Stimulated activated CD8-positive, alpha-beta memory T cell treated with anti-CD3 and anti-CD28 coated beads, Interleukin-2, amount 100 ng/mL, for 48 hours (primary cell): ENCODE measurements around the gene ENOX1.

Experiments used
- DNase-seq, 2 donors: peaks; one replicate each; pipeline ENCODE4 v3.0.0-alpha.2; 2020; ENCODE audit warnings: low read depth in 2 of 2

ENOX1 gene

DNA sequence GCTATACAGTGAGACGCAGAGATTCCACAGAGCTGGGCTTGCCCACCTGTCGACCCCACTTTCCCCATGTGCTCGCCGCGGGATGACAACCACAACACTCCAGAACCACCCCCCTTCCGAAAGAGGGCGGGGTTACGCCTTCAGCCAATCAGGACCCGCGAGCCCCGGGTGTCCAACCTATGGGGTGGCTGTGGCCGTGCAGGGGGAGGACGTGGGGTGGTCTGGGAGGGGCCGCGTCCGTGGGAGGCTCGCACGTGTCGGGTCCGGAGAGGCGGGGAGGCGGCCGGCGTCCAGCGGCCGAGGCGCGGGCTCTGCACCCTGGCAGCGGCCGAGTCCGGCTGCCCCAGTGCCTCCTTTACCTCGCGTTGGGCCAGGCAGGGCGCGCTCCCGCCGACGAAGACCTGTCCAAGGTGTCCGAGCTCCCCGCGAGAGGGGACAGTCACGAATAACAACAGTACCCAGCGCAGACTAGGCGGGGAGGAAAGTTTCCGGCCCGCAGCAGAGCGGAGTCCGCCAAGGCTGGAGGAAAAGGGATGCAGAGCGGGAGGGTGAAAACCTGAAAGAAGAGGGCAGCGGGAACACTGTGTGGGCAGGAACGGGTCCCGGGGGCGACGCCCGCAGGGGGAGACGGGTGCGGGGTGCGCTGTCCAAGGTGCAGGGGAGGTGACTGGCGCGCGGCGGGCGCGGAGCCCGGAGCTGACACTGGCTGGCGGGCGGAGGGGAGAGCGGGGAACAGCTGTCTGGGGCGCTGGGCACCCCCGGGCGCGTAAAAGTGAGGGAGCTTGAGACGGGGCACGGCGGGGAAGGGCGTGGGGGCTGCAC lies 911 bp downstream of the ENOX1 start:
- peak in 1 of 2 donors; percentile 11 for DNase-seq

DNA sequence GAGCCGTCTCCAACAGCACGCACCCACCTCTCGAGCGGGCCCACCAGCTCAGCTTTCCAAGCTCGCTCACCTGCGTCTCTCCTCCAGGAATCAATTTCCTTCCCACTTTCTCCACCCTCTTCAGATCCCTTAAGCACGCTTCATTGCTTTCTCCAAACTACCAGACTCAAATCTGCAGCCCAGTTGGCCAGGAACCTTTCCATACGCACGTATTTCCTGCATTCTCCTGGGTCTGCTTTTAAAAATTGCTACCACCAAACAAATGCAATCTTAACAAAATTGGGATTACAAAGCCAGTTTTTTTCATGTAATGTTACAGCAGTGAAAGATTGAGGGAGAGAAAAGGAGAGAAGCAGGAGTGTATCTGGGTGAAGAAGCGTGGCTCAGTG lies 1.5 kb downstream of the ENOX1 start:
- no peak for DNase-seq

DNA sequence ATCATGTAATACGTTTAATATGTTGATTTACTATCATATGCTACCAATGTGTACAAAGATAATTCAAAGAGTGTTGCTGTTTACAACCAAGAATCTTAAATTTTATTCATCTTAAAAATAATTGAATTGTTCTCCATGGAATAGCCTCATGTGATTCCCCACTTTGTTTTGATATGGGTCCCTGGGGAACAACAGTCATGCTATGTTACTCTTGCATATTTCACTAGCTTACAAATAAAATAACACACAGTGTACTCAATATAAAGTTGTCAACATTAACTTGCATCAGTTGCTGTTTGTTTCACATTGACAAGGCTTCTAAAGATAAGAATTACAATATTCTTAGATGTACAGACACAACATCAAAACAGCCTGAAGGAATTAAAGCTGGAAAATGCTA lies 2.3 kb downstream of the ENOX1 start:
- no peak for DNase-seq

DNA sequence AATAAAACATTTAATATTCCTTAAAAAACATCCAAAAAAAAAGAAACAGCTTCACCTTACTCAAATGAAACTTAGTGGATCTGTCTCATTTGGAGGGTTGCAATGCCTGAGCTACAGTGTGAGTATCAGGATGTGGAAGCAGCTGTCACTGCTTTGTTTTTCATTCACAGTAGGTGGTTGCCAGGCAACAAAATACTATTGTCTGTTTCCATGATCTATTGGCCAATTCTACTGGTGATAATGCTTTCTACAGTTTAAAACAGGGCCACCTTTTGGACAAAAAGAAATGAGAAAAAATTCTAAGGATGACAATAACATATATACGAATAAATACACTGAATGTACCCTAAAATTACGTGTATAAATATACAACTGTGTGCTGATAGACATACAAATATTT lies 3.0 kb downstream of the ENOX1 start:
- no peak for DNase-seq

DNA sequence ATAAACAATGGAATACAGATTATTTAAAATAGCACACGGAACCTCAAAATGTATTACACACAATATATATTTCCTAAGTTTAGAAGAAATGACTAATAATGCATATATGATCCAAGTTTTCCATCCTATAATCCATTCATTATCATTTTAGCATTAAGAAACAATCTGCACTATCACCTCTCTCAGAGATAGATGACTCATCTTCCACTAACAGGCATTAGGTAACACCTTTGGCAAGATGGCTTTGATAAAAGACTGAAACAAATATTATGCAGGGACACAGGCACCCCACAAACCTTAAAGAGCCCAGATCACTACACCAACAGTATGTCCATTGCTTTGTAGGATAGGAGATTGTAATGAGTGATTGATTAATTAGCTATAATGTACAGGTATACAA lies 4.1 kb downstream of the ENOX1 start:
- no peak for DNase-seq

DNA sequence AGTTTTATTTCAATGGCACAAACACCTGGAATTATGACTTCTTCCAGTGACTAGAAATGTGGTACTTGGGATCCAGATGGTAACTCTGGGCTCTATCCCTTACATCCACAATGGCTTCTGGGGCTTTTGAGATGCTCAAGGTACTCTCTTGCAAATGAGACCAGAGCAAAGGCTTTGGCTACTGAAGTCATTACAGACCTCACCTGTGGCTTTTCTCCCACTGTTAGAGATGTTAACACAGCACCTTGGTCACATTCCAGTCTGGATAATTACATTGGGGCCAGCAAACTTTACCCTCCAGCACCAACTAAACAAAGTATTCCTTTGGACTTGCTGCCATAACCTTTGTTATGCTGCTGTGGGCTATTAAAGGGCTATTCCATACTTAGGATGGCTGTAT lies 6.1 kb downstream of the ENOX1 start:
- no peak for DNase-seq

DNA sequence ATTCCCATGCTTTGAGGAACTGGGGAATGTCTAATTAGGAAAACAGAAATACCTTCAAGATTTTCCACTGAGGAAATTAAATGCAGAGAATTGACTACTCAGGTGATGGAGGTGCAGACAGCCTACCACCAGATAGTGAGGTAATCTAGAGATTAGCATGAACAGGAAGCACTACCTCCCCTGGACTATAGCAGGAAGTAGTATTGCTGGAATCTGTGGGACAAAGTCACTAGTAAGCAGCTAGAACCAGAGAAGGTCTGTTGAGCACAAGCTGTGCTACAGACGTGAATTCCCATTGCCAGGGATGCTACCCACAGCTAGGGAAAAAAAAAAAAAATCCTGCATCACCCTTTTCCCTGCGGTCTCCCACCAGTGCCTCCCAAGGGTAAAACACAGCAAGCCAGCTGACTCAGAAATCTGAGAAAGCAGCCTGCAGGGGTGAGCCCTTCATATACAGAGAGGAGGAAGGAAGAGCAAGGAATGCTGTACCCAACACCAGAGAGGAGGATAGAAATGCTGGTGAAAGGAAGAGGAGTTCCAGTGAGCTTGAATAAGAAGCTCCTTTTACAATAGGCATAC lies 10.2 kb downstream of the ENOX1 start:
- no peak for DNase-seq

DNA sequence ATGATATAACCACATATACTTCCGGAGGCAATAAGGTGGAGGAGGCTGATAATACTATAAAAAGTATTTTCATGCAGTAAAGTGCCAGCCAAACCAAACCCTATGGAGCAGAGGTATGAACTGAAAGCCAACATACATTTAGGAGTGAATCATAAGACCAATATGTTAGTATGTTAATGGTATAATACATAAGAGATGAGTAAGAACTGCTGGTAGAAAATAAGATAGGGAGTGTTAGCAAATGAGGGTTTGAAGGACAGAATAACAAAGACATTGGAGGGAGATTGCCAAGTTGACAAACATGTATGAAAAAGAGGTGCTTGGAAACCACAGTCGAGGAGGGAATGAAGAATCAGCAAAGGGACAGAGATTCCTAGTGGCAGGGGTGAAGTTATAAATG lies 10.8 kb downstream of the ENOX1 start:
- no peak for DNase-seq

DNA sequence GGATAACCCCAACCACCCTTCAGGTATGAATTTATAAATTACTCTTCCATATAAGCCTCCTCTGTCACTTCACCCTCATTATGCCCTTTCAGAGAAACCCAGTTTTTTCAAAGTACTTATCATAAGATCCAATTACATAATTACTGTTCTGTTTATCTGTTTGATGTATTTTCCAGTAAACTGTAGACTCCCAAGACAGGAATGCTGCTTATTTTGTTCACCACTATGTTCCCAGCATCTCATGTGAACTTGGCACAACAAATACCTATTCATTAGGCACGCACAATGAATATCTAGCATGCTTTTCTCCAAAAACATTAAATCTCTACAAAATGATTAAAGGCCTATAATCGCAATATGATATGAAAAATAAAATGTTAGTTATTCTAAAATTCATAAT lies 13.2 kb downstream of the ENOX1 start:
- no peak for DNase-seq

DNA sequence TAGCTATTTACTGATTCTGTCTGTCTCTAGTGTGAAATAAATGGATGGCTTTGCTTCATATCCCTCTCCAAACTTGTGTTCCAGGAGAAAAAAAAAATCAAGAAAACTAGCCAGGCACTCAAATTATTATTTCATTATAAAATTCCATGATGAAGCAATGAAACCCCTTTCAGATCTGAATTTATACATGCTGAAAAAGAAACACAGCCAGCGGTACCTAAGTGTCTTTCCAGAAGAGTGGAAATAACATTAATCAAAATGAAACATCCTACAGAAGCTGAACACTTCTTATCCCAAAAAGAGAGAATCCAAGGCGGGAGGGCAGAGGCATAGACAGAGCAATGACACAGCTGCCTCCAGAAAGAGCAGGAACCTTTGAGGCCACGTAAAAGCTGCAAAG lies 15.9 kb downstream of the ENOX1 start:
- no peak for DNase-seq

DNA sequence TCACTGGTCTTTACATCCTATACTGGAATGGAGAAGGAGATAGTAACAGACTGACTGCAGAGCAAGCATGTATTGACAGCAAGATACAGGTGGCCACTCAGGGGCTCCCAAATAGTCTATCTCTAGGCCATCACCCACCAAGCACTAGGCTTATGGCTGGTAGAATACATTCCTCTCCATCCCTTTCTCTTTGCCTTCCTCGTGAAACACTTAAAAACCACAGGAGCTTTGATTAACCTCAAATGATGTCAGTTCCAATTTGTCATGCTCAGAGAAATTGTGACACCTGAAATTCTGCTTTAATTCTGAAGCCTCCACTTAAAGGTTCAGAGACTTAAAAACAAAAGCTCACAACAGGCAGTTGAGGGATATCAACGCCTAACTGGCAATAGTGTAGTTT lies 17.2 kb downstream of the ENOX1 start:
- DNase-seq, result no peak

DNA sequence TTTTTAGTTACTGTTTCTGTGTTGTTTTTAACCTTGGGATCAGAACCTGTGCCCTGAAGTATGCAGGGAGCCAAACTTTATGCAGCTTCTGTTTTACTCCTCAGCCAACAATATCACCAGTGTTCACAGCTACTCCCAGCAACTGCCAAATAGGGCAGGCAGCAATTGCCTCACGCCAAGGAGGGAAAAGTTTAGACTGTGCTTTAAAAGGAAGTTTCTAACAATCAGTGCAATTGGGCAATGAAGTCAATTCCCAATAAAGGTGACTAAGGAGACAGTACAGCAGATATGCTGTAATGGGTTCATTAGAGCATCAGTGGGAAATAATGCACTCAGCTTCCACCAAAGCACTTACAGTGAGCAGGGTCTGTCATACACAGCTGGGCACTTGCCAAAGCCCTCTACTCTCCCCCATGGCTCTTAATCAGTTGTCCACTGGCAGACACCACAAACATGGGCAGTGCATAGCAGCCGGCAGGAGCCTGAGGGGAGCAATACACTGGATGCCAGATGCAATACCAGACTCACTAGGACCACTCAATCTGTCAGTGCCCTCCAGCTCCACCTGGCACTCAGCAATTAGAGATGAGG lies 19.3 kb downstream of the ENOX1 start:
- no peak for DNase-seq

DNA sequence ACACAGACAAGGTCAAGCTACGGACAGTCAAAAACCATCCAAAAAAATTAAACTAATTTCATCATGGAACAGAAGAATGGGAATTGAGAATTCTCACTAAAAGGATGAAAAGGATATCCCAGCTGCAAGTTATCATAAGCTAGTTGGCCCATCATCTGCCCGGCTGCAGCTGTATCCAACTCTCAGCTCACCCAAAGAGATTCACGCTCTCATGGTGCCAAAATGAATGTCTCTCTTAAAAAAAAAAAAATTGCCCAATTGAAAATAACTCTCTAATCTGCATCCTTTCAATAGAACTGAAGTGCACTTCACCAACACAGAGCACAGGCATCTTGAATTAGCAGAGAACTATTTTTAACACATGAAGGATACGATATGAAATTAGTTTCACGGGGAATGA lies 20.0 kb downstream of the ENOX1 start:
- DNase-seq, result no peak

DNA sequence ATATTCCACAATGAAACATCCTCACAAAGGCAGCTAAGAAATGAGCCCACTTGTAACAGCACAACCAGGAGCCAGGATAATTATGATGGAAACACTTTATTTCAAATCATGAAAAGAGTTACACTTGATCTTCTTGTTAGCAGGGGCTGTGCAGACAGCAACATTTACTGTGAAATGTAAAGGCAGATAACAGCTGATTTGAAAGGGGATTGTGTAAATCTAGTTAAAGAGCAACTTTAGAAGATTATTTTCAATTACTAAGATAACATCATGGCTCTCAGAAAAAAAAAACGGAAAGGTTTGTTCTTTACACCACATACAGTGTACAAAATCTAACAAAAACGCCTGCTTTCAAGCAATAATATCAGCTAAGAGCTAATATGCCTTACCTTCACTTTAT lies 22.4 kb downstream of the ENOX1 start:
- DNase-seq, result no peak

DNA sequence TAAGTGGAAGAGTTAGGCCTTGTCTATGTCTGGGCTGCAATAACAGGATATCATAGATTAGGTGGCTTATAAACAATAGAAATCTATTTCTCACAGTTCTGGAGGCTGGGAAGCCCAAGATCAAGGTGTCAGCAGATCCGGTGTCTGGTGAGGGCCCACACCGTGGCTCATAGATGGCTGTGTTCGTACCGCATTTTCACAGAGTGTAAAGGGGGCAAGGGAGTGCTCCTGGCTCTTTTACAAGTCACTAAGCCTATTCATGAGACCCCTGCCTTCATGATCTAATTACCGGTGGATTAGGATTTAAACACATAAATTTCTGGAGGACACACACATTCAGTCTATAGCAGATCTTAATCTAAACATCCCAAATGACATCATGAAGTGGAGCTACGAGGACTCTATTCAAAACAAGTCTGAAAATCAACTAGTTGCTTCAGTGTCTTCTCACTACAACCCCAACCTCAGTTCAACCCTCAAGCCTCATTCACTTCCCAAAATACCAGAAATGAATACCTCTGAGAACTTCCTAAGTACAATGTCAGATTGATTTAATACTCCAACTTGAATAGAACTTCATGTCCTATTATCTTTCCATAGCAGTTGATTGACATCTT lies 23.5 kb downstream of the ENOX1 start:
- no peak for DNase-seq

DNA sequence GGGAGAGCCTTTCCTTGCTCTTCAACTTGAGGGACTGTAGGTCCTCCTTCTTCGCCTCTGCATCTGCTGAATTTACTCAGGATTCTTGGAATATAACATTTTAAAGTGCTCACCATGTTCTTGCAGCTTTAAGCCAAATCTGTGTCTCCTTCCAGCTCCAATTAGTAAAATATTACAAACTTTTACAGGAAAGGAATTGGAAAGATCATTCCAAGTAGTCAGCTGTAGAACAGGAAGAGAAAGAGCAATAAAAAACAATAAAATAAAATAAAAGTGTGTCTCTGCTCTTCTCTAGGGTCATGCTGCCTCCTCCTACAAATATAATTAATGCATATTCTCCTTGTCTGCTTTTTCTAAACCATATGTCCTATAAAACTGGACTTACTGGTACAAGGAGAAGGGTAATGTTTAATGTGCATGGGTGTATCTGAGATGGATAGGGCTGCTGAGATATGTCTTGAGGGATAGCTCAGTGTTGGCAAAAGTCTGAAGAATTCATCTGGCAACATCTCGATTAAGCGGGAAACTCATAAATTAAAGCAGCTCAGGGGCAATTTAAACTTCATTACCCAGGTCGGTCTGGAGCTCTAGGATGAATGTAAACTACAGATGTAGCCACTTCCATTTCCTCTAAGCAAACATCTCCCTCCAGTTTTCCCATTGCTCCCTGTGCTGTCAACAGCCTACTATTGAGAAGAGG lies 25.0 kb downstream of the ENOX1 start:
- no peak for DNase-seq

DNA sequence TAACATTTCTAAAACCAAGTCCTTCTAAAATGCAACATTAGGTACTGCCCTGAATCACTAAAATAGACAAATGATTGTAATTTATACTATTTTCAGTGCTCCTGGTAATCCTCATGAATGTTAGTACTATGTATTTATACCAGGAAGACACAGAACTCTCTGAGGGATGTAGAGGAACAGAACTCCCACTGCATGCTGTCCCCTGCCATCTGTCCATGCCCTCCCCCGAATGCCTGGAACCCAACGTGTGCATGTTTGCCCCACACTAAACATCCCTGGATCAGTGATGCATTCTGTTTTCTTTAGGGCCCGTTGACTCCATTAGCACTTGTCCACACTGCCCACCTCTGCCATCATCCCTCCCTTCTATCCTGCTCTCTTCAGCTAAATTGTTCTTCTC lies 26.5 kb downstream of the ENOX1 start:
- no peak for DNase-seq

DNA sequence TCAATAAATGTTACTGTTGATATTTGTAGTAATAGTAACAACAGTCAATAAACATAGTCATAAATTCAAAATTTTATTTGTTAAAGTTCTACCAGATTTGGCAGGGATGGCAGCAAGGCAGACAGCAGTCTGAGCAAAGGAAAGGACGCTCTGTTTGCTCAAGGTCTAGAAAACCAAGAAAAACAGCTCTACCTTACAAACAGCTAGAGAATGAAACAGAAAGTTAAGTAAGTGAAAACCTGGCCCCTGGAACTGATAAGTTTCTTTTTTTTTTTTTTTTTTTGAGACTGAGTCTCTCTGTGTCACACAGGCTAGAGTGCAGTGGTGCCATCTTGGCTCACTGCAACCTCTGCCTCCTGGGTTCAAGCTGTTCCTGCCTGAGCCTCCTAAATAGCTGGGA lies 27.9 kb downstream of the ENOX1 start:
- no peak for DNase-seq

DNA sequence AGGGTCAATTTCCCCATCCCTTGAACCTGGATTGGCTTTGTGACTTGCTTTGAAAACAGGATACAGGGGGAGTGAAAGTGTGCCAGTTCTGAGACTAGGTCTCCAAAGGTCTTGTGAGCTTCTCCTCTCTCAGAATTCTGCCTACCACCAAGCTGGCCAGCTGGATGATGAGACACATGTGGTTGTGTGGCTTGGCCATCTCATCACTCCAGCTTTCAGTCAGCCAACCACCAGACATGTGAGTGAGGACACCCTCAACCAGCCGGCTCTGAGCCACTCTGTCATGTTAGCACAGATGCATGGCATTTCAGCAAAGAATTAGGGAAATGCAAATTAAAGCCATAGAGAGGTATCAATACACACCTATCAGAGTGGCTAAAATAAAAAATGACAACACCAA lies 29.5 kb downstream of the ENOX1 start:
- no peak for DNase-seq

DNA sequence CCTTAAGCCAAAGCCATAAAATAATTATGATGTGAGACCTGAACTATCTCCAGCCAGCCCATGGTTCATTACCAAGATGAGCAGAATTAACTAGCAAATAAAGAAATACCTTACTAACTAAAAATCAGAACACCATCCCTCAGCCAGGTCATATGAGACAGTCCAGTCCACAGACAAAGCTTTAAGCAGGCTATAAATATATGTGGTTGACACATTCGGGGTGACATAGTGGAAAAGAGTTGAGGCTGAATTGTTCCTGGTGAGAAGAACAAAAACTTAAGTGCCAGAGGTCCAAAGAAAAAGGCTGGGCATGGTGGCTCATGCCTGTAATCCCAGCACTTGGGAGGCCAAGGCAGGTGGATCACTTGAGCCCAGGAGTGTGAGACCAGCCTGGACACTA lies 30.9 kb downstream of the ENOX1 start:
- DNase-seq, result no peak

DNA sequence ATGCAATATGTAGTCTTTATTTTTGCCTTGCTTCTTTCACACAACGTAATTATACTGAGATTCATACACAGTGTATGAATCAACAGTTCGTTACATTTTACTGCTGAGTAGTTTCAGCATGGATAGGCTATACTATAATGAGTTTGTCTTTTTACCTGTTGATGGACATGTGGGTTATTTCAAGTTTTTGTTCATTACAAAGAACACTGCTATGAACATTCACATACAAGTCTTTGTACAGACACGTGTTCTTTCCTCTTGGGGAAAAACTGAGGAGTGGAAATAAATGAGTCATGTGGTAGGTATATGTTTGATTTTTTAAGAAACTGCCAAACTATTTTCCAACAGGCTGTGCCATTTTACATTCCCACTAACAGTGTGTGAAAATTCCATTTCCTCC lies 35.1 kb downstream of the ENOX1 start:
- DNase-seq, result no peak

DNA sequence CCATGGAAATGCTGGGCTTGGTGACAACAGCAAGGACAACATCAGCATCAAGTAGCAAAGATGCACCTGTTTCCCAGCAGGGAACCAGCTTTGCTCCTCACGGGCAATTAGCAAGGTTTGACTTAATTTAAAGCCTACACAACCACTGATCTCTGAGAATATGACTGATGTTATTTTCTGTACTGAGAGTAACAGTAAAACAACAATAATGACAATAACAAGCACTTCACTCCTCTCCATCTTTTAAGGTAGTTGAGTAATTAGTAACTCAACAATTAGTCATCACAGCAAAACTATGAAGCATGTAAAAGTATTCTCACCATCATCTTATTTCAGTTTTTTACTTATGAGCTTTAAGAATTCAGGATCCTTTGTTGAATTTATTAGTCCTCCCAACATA lies 37.3 kb downstream of the ENOX1 start:
- no peak for DNase-seq
